ENCODE data around the gene PRORP. TPM values are rescaled to one million over a fixed set of nuclear protein-coding genes. Genes with fewer than 3 reads are reported as not detected.

The PRORP gene
- total RNA-seq, 1 donor from 2014 or later: 38.4 TPM

Other genes starting within 250 kb of the PRORP start
- gene BAZ1A, start 247.2 kb upstream of the PRORP start, total RNA-seq: 34.8 and 35.9 TPM in 2 replicates
- gene SRP54, start 139.6 kb upstream of the PRORP start, total RNA-seq: 69.8 and 85.1 TPM in 2 replicates
- gene FAM177A1, start 76.3 kb upstream of the PRORP start, total RNA-seq: 63.8 and 78.6 TPM in 2 replicates
- 45.7 and 52.2 TPM in 2 replicates for gene PPP2R3C, start 562 bp upstream of the PRORP start, total RNA-seq
- gene PSMA6, start 169.8 kb downstream of the PRORP start, total RNA-seq: 240 and 241 TPM in 2 replicates

Measured in myocyte (in vitro differentiated cells).